Thyroid gland (tissue), 4 donors: ENCODE data around the gene SETD3. TPM values are rescaled to one million over a fixed set of nuclear protein-coding genes. Genes with fewer than 3 reads are reported as not detected.

Experiments
- DNase-seq, 2 donors: peaks; one replicate each; pipeline ENCODE4 v3.0.0-alpha.2; 2019
- H3K27ac ChIP-seq, 3 donors: fragments of 200-600 bp; sonication (generic); 1 replicate in 2 of 3; 2 replicates in 1 of 3; pipeline ENCODE4 v1.5.1; 2016 to 2019; ENCODE audit warnings: mild to moderate bottlenecking in 1 of 3, moderate library complexity in 1 of 3
- H3K27me3 ChIP-seq: fragments of 200-600 bp; sonication (generic); one replicate; pipeline ENCODE4 v1.5.1; 2019
- H3K36me3 ChIP-seq, 2 donors: fragments of 200-600 bp; sonication (generic); one replicate each; pipeline ENCODE4 v1.5.1; 2016 to 2019
- H3K4me1 ChIP-seq, 2 donors: fragments of 200-600 bp; sonication (generic); one replicate each; pipeline ENCODE4 v1.5.1; 2017 to 2019
- H3K4me3 ChIP-seq, 3 donors: fragments of 200-600 bp; sonication (generic); replicated peaks in 1 of 3; 1 replicate in 2 of 3; 2 replicates in 1 of 3; pipeline ENCODE4 v1.5.1; 2016; ENCODE audit warnings: mild to moderate bottlenecking in 1 of 3
- H3K9me3 ChIP-seq: fragments of 200-600 bp; sonication (generic); one replicate; pipeline ENCODE4 v1.5.1; 2017
- POLR2A ChIP-seq, 2 donors: fragments of 450-650 bp; IDR thresholded peaks; one replicate each; pipeline ENCODE4 v1.6.1; 2017; ENCODE audit warnings: antibody characterized with exemption in 2 of 2, mild to moderate bottlenecking in 2 of 2, moderate library complexity in 1 of 2
- WGBS, 2 donors: methylation state at CpG; one replicate each; pipeline ENCODE4 v1.1.5; 2017; 5-methylcytosine and 5-hydroxymethylcytosine counted together
- intact Hi-C: fragments of 100-400 bp; cut with DNase I; formaldehyde crosslinking; loops from one replicate; pipeline ENCODE4 v1.15.1; 2023
- total RNA-seq, 4 donors: library from RNA; depleted of rRNA; stranded (reverse); fragments of >200 nt; gene quantifications; one replicate each; pipeline ENCODE4 v1.2.3, GENCODE V29; 2016
- TF ChIP-seq, protein P1 (sequence below), 6 experiments: fragments of 200-600 bp in 3 of 6; fragments of 450-650 bp in 3 of 6; sonication (generic) in 3 of 6; IDR thresholded peaks; one replicate each; pipeline ENCODE4 v1.5.1; 2016 to 2019; ENCODE audit warnings: antibody characterized with exemption in 6 of 6, mild to moderate bottlenecking in 2 of 6, inconsistent platforms in 1 of 6, moderate library complexity in 1 of 6

SETD3 gene
- total RNA-seq, 4 donors from 2014 or later, result 119 to 141 (median 130) TPM

DNA sequence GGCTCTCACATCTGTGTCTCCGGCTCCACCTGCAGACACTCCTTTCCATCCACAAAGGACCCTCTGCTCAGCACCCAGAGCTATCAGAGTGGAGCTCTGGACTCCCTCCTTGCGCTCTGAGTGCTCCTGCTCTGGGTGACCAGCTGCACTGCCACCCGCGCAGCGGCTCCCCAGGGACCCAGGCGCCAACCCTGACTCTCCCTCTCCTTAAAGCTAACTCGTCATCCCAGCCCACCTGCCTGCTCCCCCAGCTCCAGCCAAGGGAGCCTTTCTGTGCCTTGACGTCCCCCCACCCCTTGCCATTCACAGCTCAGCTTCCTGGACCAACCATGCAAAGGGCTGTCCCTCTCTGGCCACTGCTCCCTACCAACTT lies 99.0 kb downstream of the SETD3 start:
- WGBS, 2 donors, result 81 to 83% methylated on average over 7 of the region's 8 CpGs
- Histone ChIP-seq H3K27me3 (no peaks in the 10 kb centered on the region), H3K36me3 (no peaks in the 10 kb centered on the region), H3K27ac (no peak overlapping the region), H3K4me3 (no peak overlapping the region), H3K9me3 (no peaks in the 10 kb centered on the region), H3K4me1 (no peaks in the 10 kb centered on the region)
- no peak for TF ChIP-seq POLR2A (IDR thresholded peaks at IDR 0.05)
- TF ChIP-seq, protein P1, sequence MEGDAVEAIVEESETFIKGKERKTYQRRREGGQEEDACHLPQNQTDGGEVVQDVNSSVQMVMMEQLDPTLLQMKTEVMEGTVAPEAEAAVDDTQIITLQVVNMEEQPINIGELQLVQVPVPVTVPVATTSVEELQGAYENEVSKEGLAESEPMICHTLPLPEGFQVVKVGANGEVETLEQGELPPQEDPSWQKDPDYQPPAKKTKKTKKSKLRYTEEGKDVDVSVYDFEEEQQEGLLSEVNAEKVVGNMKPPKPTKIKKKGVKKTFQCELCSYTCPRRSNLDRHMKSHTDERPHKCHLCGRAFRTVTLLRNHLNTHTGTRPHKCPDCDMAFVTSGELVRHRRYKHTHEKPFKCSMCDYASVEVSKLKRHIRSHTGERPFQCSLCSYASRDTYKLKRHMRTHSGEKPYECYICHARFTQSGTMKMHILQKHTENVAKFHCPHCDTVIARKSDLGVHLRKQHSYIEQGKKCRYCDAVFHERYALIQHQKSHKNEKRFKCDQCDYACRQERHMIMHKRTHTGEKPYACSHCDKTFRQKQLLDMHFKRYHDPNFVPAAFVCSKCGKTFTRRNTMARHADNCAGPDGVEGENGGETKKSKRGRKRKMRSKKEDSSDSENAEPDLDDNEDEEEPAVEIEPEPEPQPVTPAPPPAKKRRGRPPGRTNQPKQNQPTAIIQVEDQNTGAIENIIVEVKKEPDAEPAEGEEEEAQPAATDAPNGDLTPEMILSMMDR (IDR thresholded peaks at IDR 0.05), result no peak
- no peak for DNase-seq
- intact Hi-C loops, result no loop called here

DNA sequence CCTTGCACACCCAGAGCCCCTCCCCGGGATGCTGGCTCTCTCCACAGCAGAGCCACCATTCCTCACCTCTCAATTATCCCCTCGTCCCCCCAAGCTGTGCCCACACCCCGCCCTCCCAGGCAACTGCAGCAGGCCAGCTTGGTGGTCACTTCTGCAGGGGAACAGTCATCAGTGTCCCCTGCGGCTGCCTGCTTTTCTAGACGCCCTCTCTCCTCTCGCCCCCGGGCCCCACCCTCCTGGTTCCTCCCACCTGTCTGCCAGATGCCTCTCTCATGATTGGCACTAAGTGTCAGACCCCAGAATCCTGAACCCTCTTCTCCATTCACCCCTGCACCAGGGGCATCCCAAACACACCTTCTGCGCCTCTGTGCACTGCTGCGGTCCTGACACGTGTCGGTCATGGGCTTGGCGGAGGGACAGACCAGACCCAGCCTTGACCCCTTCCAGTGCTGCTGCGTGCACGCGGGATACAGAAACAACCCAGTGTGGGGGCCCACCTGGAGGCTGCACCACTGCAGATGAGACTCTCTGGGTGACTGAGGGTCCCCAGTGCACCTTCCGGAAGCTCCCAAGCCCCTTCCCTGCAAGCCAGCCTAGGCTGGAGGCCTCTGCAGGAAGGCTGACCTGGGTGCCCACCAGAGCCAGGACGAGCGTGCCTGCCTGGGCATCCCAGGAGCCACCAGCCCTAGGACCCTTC lies 99.5 kb downstream of the SETD3 start:
- no peaks in the 10 kb centered on the region for H3K9me3 ChIP-seq
- no peak overlapping the region for H3K27ac ChIP-seq
- no peaks in the 10 kb centered on the region for H3K4me1 ChIP-seq
- no peaks in the 10 kb centered on the region for H3K36me3 ChIP-seq
- H3K27me3 ChIP-seq, result no peaks in the 10 kb centered on the region
- 74 to 80% methylated on average over 14 to 17 of the region's 18 CpGs for WGBS, 2 donors
- no peak overlapping the region for H3K4me3 ChIP-seq
- TF ChIP-seq, protein P1 (IDR thresholded peaks at IDR 0.05), result no peak
- TF ChIP-seq POLR2A (IDR thresholded peaks at IDR 0.05), result no peak
- intact Hi-C loops, result no loop called here
- DNase-seq, result no peak

DNA sequence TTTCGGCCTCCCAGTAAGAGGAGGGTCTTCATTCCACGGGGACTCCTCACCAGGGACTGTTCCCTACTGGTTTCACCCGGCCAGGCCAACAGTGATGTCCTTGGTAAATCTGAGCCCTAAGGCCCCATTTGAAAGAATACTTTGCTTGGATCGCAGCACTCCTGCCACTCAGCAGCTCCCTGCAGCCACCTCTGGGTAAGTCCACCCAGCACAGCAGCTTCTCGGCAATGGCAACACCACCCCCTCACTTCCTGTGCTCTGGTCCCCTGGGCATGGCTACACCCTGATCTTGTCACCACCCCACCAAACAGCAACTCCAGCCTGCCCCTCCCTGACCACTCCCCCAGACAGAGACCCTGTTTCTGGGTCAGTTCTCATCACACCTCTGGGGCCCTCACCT lies 100.3 kb downstream of the SETD3 start:
- no peaks in the 10 kb centered on the region for H3K27me3 ChIP-seq
- intact Hi-C loops, result no loop called here
- H3K4me3 ChIP-seq, result no peak overlapping the region
- no peak overlapping the region for H3K27ac ChIP-seq
- no peaks in the 10 kb centered on the region for H3K9me3 ChIP-seq
- no peaks in the 10 kb centered on the region for H3K4me1 ChIP-seq
- H3K36me3 ChIP-seq, result no peaks in the 10 kb centered on the region
- no peak for DNase-seq
- no peak for TF ChIP-seq POLR2A (IDR thresholded peaks at IDR 0.05)
- TF ChIP-seq, protein P1 (IDR thresholded peaks at IDR 0.05), result no peak
- 36 to 47% methylated on average over 5 of the region's 5 CpGs for WGBS, 2 donors

DNA sequence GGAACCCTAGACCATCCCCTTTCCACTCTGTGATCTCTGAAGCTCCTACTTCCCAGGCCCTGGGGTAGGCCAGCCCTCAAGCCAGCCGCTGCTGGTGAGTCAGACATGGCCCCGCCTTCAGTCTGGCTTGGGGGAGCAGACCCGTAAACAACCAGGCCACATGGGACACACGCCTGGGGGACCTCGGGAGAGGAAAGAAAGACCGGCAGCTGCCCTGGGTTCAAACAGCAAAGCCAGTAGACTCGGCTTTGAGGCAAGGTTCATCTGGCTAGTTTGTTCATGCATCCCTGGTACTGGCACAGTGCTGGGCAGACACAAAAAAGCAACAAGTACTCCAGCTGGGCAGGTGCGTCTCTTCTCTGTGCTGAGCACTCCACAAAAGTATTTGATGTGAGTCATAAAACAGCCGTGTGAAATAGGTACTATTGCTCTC lies 101.9 kb downstream of the SETD3 start:
- no peak overlapping the region for H3K4me3 ChIP-seq
- intact Hi-C loops, result no loop called here
- WGBS, 2 donors, result 67 to 71% methylated on average over 9 of the region's 9 CpGs
- H3K36me3 ChIP-seq, result no peaks in the 10 kb centered on the region
- no peak overlapping the region for H3K27ac ChIP-seq
- no peaks in the 10 kb centered on the region for H3K9me3 ChIP-seq
- TF ChIP-seq POLR2A (IDR thresholded peaks at IDR 0.05), result no peak
- TF ChIP-seq, protein P1 (IDR thresholded peaks at IDR 0.05), result no peak
- no peaks in the 10 kb centered on the region for H3K4me1 ChIP-seq
- H3K27me3 ChIP-seq, result no peaks in the 10 kb centered on the region
- no peak for DNase-seq

DNA sequence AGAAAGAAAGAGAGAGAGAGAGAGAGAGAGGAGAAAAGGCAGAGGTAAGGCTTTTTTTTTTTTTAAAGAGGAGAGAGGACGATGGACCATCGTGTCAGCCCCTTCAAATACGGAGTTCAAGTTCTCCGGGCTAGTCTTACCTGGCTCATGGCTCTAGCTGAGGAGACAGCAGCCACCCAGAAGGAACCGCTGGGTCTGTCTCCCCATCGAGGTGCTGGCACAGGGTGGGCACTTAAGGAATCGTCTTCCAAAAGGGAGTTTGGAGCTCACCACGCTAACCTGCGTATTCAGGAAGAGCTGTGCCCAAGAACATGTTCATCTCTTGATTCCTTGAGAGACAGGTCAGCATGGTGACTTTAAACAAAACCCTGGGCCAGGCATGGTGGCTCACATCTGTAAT lies 102.7 kb downstream of the SETD3 start:
- 82 to 91% methylated on average over 8 to 9 of the region's 9 CpGs for whole genome bisulfite sequencing, 2 donors
- Histone ChIP-seq H3K36me3 (no peaks in the 10 kb centered on the region), H3K27ac (no peak overlapping the region), H3K27me3 (no peaks in the 10 kb centered on the region), H3K4me1 (no peaks in the 10 kb centered on the region), H3K4me3 (no peak overlapping the region), H3K9me3 (no peaks in the 10 kb centered on the region)
- intact Hi-C loops, result no loop called here
- no peak for TF ChIP-seq POLR2A (IDR thresholded peaks at IDR 0.05)
- TF ChIP-seq, protein P1 (IDR thresholded peaks at IDR 0.05), result no peak
- no peak for DNase-seq
